GM19240 (cell line): ENCODE results near the gene MIEF1.
"Not testable (repeated sequence)": the region's sequence is repeated elsewhere in the genome, so short reads cannot be mapped to it uniquely, and the experiment has no call there.

Experiments used
- DNase-seq: peaks from one replicate; pipeline ENCODE4 v3.0.0; 2011; ENCODE audit warnings: low spot score; ENCODE audit not compliant: insufficient read length

The MIEF1 gene

GRCh38 chr22:39512026-39512425, 9.9 kb downstream of the MIEF1 start:
- no peak for DNase-seq

- no peak for DNase-seq
Observed at GRCh38 chr22:39513791-39514190, 11.7 kb downstream of the MIEF1 start.

- no peak for DNase-seq
Observed at GRCh38 chr22:39514373-39514973, 12.4 kb downstream of the MIEF1 start.

GRCh38 chr22:39515266-39516050, 13.4 kb downstream of the MIEF1 start:
- DNase-seq, result no peak

- no peak for DNase-seq
Observed at GRCh38 chr22:39517470-39517869, 15.4 kb downstream of the MIEF1 start.

- DNase-seq, result no peak
Observed at GRCh38 chr22:39518144-39518786, 16.2 kb downstream of the MIEF1 start.

- DNase-seq, result no peak
Observed at GRCh38 chr22:39518996-39519680, 17.0 kb downstream of the MIEF1 start.

- DNase-seq, result peak; percentile 91
Observed at GRCh38 chr22:39519681-39520225, 17.7 kb downstream of the MIEF1 start.

GRCh38 chr22:39520226-39521105, 18.4 kb downstream of the MIEF1 start, which contains the start of gene ATF4:
Gene ATF4, plus strand, starts transcription at chr22:39520562. Its CDS starts 884 bp downstream, at chr22:39521446.
- DNase-seq, result no peak

- DNase-seq, result peak; percentile 63
Observed at GRCh38 chr22:39521106-39521885, 19.2 kb downstream of the MIEF1 start.

- not testable (repeated sequence) for DNase-seq
Observed at GRCh38 chr22:39522091-39522490, 20.0 kb downstream of the MIEF1 start.

GRCh38 chr22:39522567-39523300, 20.6 kb downstream of the MIEF1 start:
- DNase-seq, result no peak

GRCh38 chr22:39524089-39524752, 22.1 kb downstream of the MIEF1 start:
- DNase-seq, result no peak

GRCh38 chr22:39524753-39525657, 22.9 kb downstream of the MIEF1 start:
- no peak for DNase-seq

- DNase-seq, result no peak
Observed at GRCh38 chr22:39525658-39525975, 23.5 kb downstream of the MIEF1 start.

GRCh38 chr22:39526736-39527171, 24.7 kb downstream of the MIEF1 start:
- DNase-seq, result no peak

- DNase-seq, result no peak
Observed at GRCh38 chr22:39527481-39527961, 25.4 kb downstream of the MIEF1 start.
